ENCODE data around the gene BHLHA15.

BHLHA15 gene

GRCh38 chr7:98250789-98251188, 39.5 kb downstream of the BHLHA15 start:
- DNase-seq: peak in 1 of 2 experiments; percentile 19

GRCh38 chr7:98251231-98251600, 40.0 kb downstream of the BHLHA15 start:
- no peak for DNase-seq

- peak; percentile 77 to 86 for DNase-seq
Measured at GRCh38 chr7:98251601-98252424, 40.6 kb downstream of the BHLHA15 start, which contains the start of gene TECPR1. TECPR1 (minus strand) TSS chr7:98252232; CDS start chr7:98246146, 6,086 bp downstream.

- DNase-seq: no peak
Measured at GRCh38 chr7:98252425-98253054, 41.3 kb downstream of the BHLHA15 start.

GRCh38 chr7:98254516-98254915, 43.3 kb downstream of the BHLHA15 start:
- DNase-seq: no peak

GRCh38 chr7:98254951-98255610, 43.8 kb downstream of the BHLHA15 start:
- no peak for DNase-seq

- DNase-seq: no peak
Measured at GRCh38 chr7:98256431-98256830, 45.2 kb downstream of the BHLHA15 start.

- DNase-seq: no peak
Measured at GRCh38 chr7:98257701-98258100, 46.5 kb downstream of the BHLHA15 start.

All from SHP77 (cell line).